Loucy (cell line): ENCODE measurements around the gene HIGD2A.

Experiments
- H2AFZ ChIP-seq: fragments of 200-600 bp; sonication (generic); 2 replicates; pipeline ENCODE4 v1.6.0; 2016; ENCODE audit warnings: antibody characterized with exemption, mild to moderate bottlenecking, low read length, moderate library complexity
- H3F3A ChIP-seq: fragments of 200-600 bp; 2 replicates; pipeline ENCODE4 v1.6.0; 2016; ENCODE audit warnings: antibody characterized with exemption, low read depth, mild to moderate bottlenecking
- H3K27me3 ChIP-seq: fragments of 200-600 bp; sonication (generic); 2 replicates; pipeline ENCODE4 v1.6.1; 2014; ENCODE audit warnings: low read length, mild to moderate bottlenecking; ENCODE audit not compliant: insufficient read depth, poor library complexity, severe bottlenecking
- H3K36me3 ChIP-seq: fragments of 200-600 bp; sonication (generic); 2 replicates; pipeline ENCODE4 v1.6.1; 2016; ENCODE audit warnings: low read length; ENCODE audit not compliant: insufficient read depth
- H3K4me1 ChIP-seq: fragments of 200-600 bp; sonication (generic); 2 replicates; pipeline ENCODE4 v1.5.1; 2014; ENCODE audit warnings: low read length, mild to moderate bottlenecking; ENCODE audit not compliant: insufficient read depth, poor library complexity, severe bottlenecking
- H3K4me2 ChIP-seq: fragments of 200-600 bp; sonication (generic); 2 replicates; pipeline ENCODE4 v1.6.0; 2014; ENCODE audit warnings: antibody characterized with exemption, low read length, low read depth, mild to moderate bottlenecking; ENCODE audit not compliant: poor library complexity, severe bottlenecking
- H3K4me3 ChIP-seq: fragments of 200-600 bp; sonication (generic); 2 replicates; pipeline ENCODE4 v1.5.1; 2014; ENCODE audit warnings: low read length, mild to moderate bottlenecking, mixed read lengths; ENCODE audit not compliant: poor library complexity, severe bottlenecking
- H3K79me2 ChIP-seq: fragments of 200-600 bp; sonication (generic); 2 replicates; pipeline ENCODE4 v1.6.1; 2014; ENCODE audit warnings: low read length; ENCODE audit not compliant: insufficient read depth
- H3K9ac ChIP-seq: fragments of 200-600 bp; sonication (generic); 2 replicates; pipeline ENCODE4 v1.6.0; 2014; ENCODE audit warnings: mild to moderate bottlenecking, low read depth, low read length, moderate library complexity; ENCODE audit not compliant: poor library complexity, severe bottlenecking
- H3K9me2 ChIP-seq: fragments of 200-600 bp; sonication (generic); replicated peaks from 2 replicates; pipeline ENCODE4 v1.6.1; 2016; ENCODE audit warnings: low read depth, low read length, mixed read lengths
- H3K9me3 ChIP-seq: fragments of 200-600 bp; sonication (generic); 2 replicates; pipeline ENCODE4 v1.6.1; 2014; ENCODE audit warnings: mild to moderate bottlenecking, antibody characterized with exemption, low read length, low read depth; ENCODE audit not compliant: insufficient read depth
- H4K20me1 ChIP-seq: fragments of 200-600 bp; sonication (generic); 2 replicates; pipeline ENCODE4 v1.6.0; 2014; ENCODE audit warnings: antibody characterized with exemption, low read length, mild to moderate bottlenecking; ENCODE audit not compliant: insufficient read depth, poor library complexity, severe bottlenecking
- CTCF ChIP-seq: fragments of 200-600 bp; sonication (generic); conservative IDR thresholded peaks from 2 replicates; pipeline ENCODE4 v1.5.1; 2014; ENCODE audit warnings: mild to moderate bottlenecking, antibody characterized with exemption, low read length
- EZH2phosphoT487 ChIP-seq: fragments of 200-600 bp; IDR thresholded peaks from 2 replicates; pipeline ENCODE4 v1.6.1; 2018; ENCODE audit warnings: antibody characterized with exemption, mild to moderate bottlenecking, moderate library complexity, borderline replicate concordance

HIGD2A gene

GRCh38 chr5:176379881-176380280 is 8.7 kb upstream of the HIGD2A start:
- Histone ChIP-seq H3K79me2 (no peaks in the 10 kb centered on the region), H3F3A (no peaks in the 10 kb centered on the region), H3K9ac (no peak overlapping the region), H3K9me2 (no peaks in the 10 kb centered on the region), H3K27me3 (no peaks in the 10 kb centered on the region), H2AFZ (no peak overlapping the region), H3K4me2 (no peak overlapping the region), H3K9me3 (no peaks in the 10 kb centered on the region), H4K20me1 (no peaks in the 10 kb centered on the region), H3K36me3 (peaks cover 3% of the 10 kb centered on the region; the same call in 1 of the 2 replicates), H3K4me1 (no peaks in the 10 kb centered on the region), H3K4me3 (no peak overlapping the region)
- TF ChIP-seq CTCF (no peak), EZH2phosphoT487 (no peak)

GRCh38 chr5:176381423-176381822 is 7.1 kb upstream of the HIGD2A start:
- no peaks in the 10 kb centered on the region for H3K9me2 ChIP-seq
- H3K9ac ChIP-seq = no peak overlapping the region
- no peaks in the 10 kb centered on the region for H4K20me1 ChIP-seq
- peaks cover 4% of the 10 kb centered on the region; the same call in 1 of the 2 replicates for H3K36me3 ChIP-seq
- no peaks in the 10 kb centered on the region for H3F3A ChIP-seq
- H3K9me3 ChIP-seq = no peaks in the 10 kb centered on the region
- TF ChIP-seq EZH2phosphoT487 (no peak), CTCF (no peak)
- peaks cover 9% of the 10 kb centered on the region; the same call in 1 of the 2 replicates for H3K79me2 ChIP-seq
- no peak overlapping the region for H3K4me2 ChIP-seq
- H3K27me3 ChIP-seq = no peaks in the 10 kb centered on the region
- H3K4me1 ChIP-seq = peaks cover 3% of the 10 kb centered on the region
- H3K4me3 ChIP-seq = no peak overlapping the region
- H2AFZ ChIP-seq = no peak overlapping the region

GRCh38 chr5:176381979-176382378 is 6.6 kb upstream of the HIGD2A start:
- H3K4me3 ChIP-seq = no peak overlapping the region
- no peaks in the 10 kb centered on the region for H3K27me3 ChIP-seq
- TF ChIP-seq CTCF = no peak
- no peak for TF ChIP-seq EZH2phosphoT487
- no peak overlapping the region for H2AFZ ChIP-seq
- no peak overlapping the region for H3K9ac ChIP-seq
- no peaks in the 10 kb centered on the region for H3F3A ChIP-seq
- peaks cover 15% of the 10 kb centered on the region for H3K79me2 ChIP-seq
- H3K9me3 ChIP-seq = no peaks in the 10 kb centered on the region
- no peaks in the 10 kb centered on the region for H4K20me1 ChIP-seq
- no peaks in the 10 kb centered on the region for H3K9me2 ChIP-seq
- H3K4me2 ChIP-seq = no peak overlapping the region
- peaks cover 6% of the 10 kb centered on the region for H3K4me1 ChIP-seq
- H3K36me3 ChIP-seq = peaks cover 4% of the 10 kb centered on the region; the same call in 1 of the 2 replicates
